PC-3 (cell line): ENCODE measurements around the gene ANKS6. TPM values are rescaled to one million over a fixed set of nuclear protein-coding genes. Genes with fewer than 3 reads are reported as not detected.

Experiments used
- ATAC-seq: fragments of 200-7000 bp; cut with Tn5 transposase; 2 replicates; pipeline ENCODE4 v1.9.1; 2020; ENCODE audit warnings: mild to moderate bottlenecking, moderate library complexity
- BruUV-seq: library from RNA; stranded (reverse); fragments of 400-500 nt; replicated peaks from 2 replicates; lab custom pipeline; 2021; lab: Mats Ljungman, UMichigan
- CTCF ChIA-PET: fragments of 300-600 bp; sonication (Branson Sonifier 250); formaldehyde crosslinking; loops from one replicate; lab custom pipeline; 2022; ENCODE audit warnings: antibody characterized with exemption; lab: Charles Lee
- POLR2A ChIA-PET: fragments of 300-600 bp; sonication (Branson Sonifier 250); formaldehyde crosslinking; loops from one replicate; lab custom pipeline; 2022; ENCODE audit warnings: antibody characterized with exemption; ENCODE audit not compliant: unreplicated experiment; lab: Charles Lee
- DNase-seq: peaks from one replicate; pipeline ENCODE4 v3.0.0-alpha.2; 2015
- H2AFZ ChIP-seq: fragments of 300-600 bp; sonication (generic); 2 replicates; pipeline ENCODE4 v1.6.0; 2016; ENCODE audit warnings: antibody characterized with exemption, low read length
- H3F3A ChIP-seq: fragments of 300-600 bp; sonication (generic); one replicate; pipeline ENCODE4 v1.6.0; 2017; ENCODE audit warnings: antibody characterized with exemption, low read length, control low read depth, mild to moderate bottlenecking; ENCODE audit not compliant: unreplicated experiment
- H3K27ac ChIP-seq: fragments of 300-600 bp; sonication (generic); 2 replicates; pipeline ENCODE4 v1.5.1; 2016; ENCODE audit warnings: mild to moderate bottlenecking, low read length
- H3K27me3 ChIP-seq: fragments of 300-600 bp; sonication (generic); 2 replicates; pipeline ENCODE4 v1.6.1; 2016; ENCODE audit warnings: low read length, mixed read lengths
- H3K36me3 ChIP-seq: fragments of 300-600 bp; sonication (generic); 2 replicates; pipeline ENCODE4 v1.6.1; 2016; ENCODE audit warnings: low read depth, mixed run types, low read length, mixed read lengths
- H3K4me1 ChIP-seq: fragments of 300-600 bp; sonication (generic); 2 replicates; pipeline ENCODE4 v1.5.1; 2016; ENCODE audit warnings: low read length; ENCODE audit not compliant: insufficient read depth
- H3K4me2 ChIP-seq: fragments of 300-600 bp; sonication (generic); 2 replicates; pipeline ENCODE4 v1.6.0; 2016; ENCODE audit warnings: low read length
- H3K4me3 ChIP-seq: fragments of 300-600 bp; sonication (generic); 2 replicates; pipeline ENCODE4 v1.5.1; 2016; ENCODE audit warnings: mild to moderate bottlenecking, low read length, mixed read lengths
- H3K79me2 ChIP-seq: fragments of 300-600 bp; sonication (generic); 2 replicates; pipeline ENCODE4 v1.6.1; 2017; ENCODE audit warnings: low read length, mixed read lengths
- H3K9ac ChIP-seq: fragments of 300-600 bp; sonication (generic); 2 replicates; pipeline ENCODE4 v1.6.0; 2016; ENCODE audit warnings: mild to moderate bottlenecking, low read length
- H3K9me2 ChIP-seq: fragments of 300-600 bp; sonication (generic); replicated peaks from 2 replicates; pipeline ENCODE4 v1.6.1; 2016; ENCODE audit warnings: mixed run types, low read length, mixed read lengths
- H3K9me3 ChIP-seq: fragments of 300-600 bp; sonication (generic); 2 replicates; pipeline ENCODE4 v1.6.1; 2016; ENCODE audit warnings: low read length, mixed read lengths
- H4K20me1 ChIP-seq: fragments of 300-600 bp; sonication (generic); 2 replicates; pipeline ENCODE4 v1.6.1; 2016; ENCODE audit warnings: low read length, mixed read lengths
- CTCF ChIP-seq: fragments of 300-600 bp; sonication (generic); conservative IDR thresholded peaks from 2 replicates; pipeline ENCODE4 v1.5.1; 2017; ENCODE audit warnings: antibody characterized with exemption, low read depth, mild to moderate bottlenecking, low read length
- EZH2 ChIP-seq: fragments of 300-600 bp; sonication (generic); IDR thresholded peaks from one replicate; pipeline ENCODE4 v1.6.1; 2017; ENCODE audit warnings: antibody characterized with exemption, mild to moderate bottlenecking, low read length; ENCODE audit not compliant: unreplicated experiment
- EZH2phosphoT487 ChIP-seq: fragments of 300-600 bp; sonication (generic); IDR thresholded peaks from 2 replicates; pipeline ENCODE4 v1.6.1; 2018; ENCODE audit warnings: mild to moderate bottlenecking, antibody characterized with exemption, low read length, borderline replicate concordance
- intact Hi-C: fragments of 100-400 bp; cut with micrococcal nuclease; formaldehyde crosslinking; loops from 2 replicates; pipeline ENCODE4 v1.9.0; 2023
- total RNA-seq: library from RNA; depleted of rRNA; stranded (reverse); fragments of >200 nt; gene quantifications from 2 replicates; pipeline ENCODE4 v1.2.3, GENCODE V29; 2014

Gene ANKS6
- total RNA-seq, 1 experiment from 2014 or later, result 39.7 TPM

GRCh38 chr9:98795970-98796363 lies 388 bp downstream of the ANKS6 start:
- peak overlapping the region; percentile 86 for H3K4me2 ChIP-seq
- H3K9me2 ChIP-seq, result no peaks in the 10 kb centered on the region
- no peaks in the 10 kb centered on the region for H3F3A ChIP-seq
- H3K36me3 ChIP-seq, result no peaks in the 10 kb centered on the region
- H3K27me3 ChIP-seq, result no peaks in the 10 kb centered on the region
- peak overlapping the region; percentile 49 for H3K9ac ChIP-seq
- peak overlapping the region; percentile 80 for H3K4me3 ChIP-seq
- ChIA-PET POLR2A (interaction anchor here (0.7 kb wide), 1 partner anchor 244 kb away, joined by 3 read pairs; no protein-coding TSS in a partner anchor), CTCF (no interaction called here)
- BruUV-seq, result no TSS peak
- H3K79me2 ChIP-seq, result peaks cover 37% of the 10 kb centered on the region
- TF ChIP-seq EZH2, result no peak
- no peak for TF ChIP-seq EZH2phosphoT487
- no peak for TF ChIP-seq CTCF
- DNase-seq (no peak), ATAC-seq (peak; percentile 48)
- H3K27ac ChIP-seq, result no peak overlapping the region
- intact Hi-C loops, result no loop called here
- peak overlapping the region; percentile 72 for H2AFZ ChIP-seq
- H3K9me3 ChIP-seq, result no peaks in the 10 kb centered on the region
- peaks cover 22% of the 10 kb centered on the region for H3K4me1 ChIP-seq
- peaks cover 5% of the 10 kb centered on the region; the same call in 1 of the 2 replicates for H4K20me1 ChIP-seq

GRCh38 chr9:98795295-98795955 lies 930 bp downstream of the ANKS6 start:
- H3K9me2 ChIP-seq, result no peaks in the 10 kb centered on the region
- intact Hi-C loops, result no loop called here
- TF ChIP-seq EZH2, result no peak
- TF ChIP-seq EZH2phosphoT487, result no peak
- no peak for TF ChIP-seq CTCF
- ATAC-seq, result no peak
- TSS peak; percentile 35 for BruUV-seq
- H3K4me3 ChIP-seq, result peak overlapping the region; percentile 80
- POLR2A ChIA-PET, result interaction anchor here (0.7 kb wide), 1 partner anchor 243 kb away, joined by 3 read pairs; no protein-coding TSS in a partner anchor
- no peak for DNase-seq
- H2AFZ ChIP-seq, result peak overlapping the region; percentile 72
- CTCF ChIA-PET, result no interaction called here
- no peak overlapping the region for H3K27ac ChIP-seq
- H3K36me3 ChIP-seq, result no peaks in the 10 kb centered on the region
- peak overlapping the region; percentile 49 for H3K9ac ChIP-seq
- H3K27me3 ChIP-seq, result no peaks in the 10 kb centered on the region
- H3K4me1 ChIP-seq, result peaks cover 28% of the 10 kb centered on the region
- H3F3A ChIP-seq, result no peaks in the 10 kb centered on the region
- no peaks in the 10 kb centered on the region for H3K9me3 ChIP-seq
- peaks cover 40% of the 10 kb centered on the region for H3K79me2 ChIP-seq
- peaks cover 5% of the 10 kb centered on the region; the same call in 1 of the 2 replicates for H4K20me1 ChIP-seq
- H3K4me2 ChIP-seq, result peak overlapping the region; percentile 86

- H4K20me1 ChIP-seq, result peaks cover 5% of the 10 kb centered on the region; the same call in 1 of the 2 replicates
- CTCF ChIA-PET, result no interaction called here
- intact Hi-C loops, result no loop called here
- peak overlapping the region; percentile 80 for H3K4me3 ChIP-seq
- peaks cover 31% of the 10 kb centered on the region for H3K4me1 ChIP-seq
- no peaks in the 10 kb centered on the region for H3K9me2 ChIP-seq
- no peak for TF ChIP-seq CTCF
- no peak for TF ChIP-seq EZH2phosphoT487
- TF ChIP-seq EZH2, result no peak
- no peaks in the 10 kb centered on the region for H3K27me3 ChIP-seq
- H3F3A ChIP-seq, result no peaks in the 10 kb centered on the region
- no peak overlapping the region for H3K27ac ChIP-seq
- ATAC-seq, result no peak
- peaks cover 47% of the 10 kb centered on the region for H3K79me2 ChIP-seq
- no peaks in the 10 kb centered on the region for H3K9me3 ChIP-seq
- H3K4me2 ChIP-seq, result peak overlapping the region; percentile 86
- no peak overlapping the region for H2AFZ ChIP-seq
- no TSS peak for BruUV-seq
- DNase-seq, result no peak
- peaks cover 4% of the 10 kb centered on the region; the same call in 1 of the 2 replicates for H3K36me3 ChIP-seq
- POLR2A ChIA-PET, result no interaction called here
- H3K9ac ChIP-seq, result no peak overlapping the region
These were observed 1.6 kb downstream of the ANKS6 start for GRCh38 chr9:98794802-98795201.
